Neural crest cell (in vitro differentiated cells): Measurements from ENCODE around the gene CAP1. TPM values are rescaled to one million over a fixed set of nuclear protein-coding genes. Genes with fewer than 3 reads are reported as not detected.

ENCODE experiments used
- DNase-seq: peaks from one replicate; pipeline ENCODE4 v3.0.0; 2021; ENCODE audit warnings: low read depth, mixed read lengths, low spot score
- H3K27ac Mint-ChIP-seq: one replicate; pipeline ENCODE4 v1.8.0; 2021; ENCODE audit warnings: mild to moderate bottlenecking, mixed read lengths; ENCODE audit not compliant: unreplicated experiment
- H3K27me3 Mint-ChIP-seq: 2 replicates; pipeline ENCODE4 v1.8.0; 2021; ENCODE audit warnings: low read depth, mild to moderate bottlenecking, mixed read lengths
- H3K36me3 Mint-ChIP-seq: 2 replicates; pipeline ENCODE4 v1.8.0; 2021; ENCODE audit warnings: low read depth, mild to moderate bottlenecking, mixed read lengths
- H3K4me1 Mint-ChIP-seq: 2 replicates; pipeline ENCODE4 v1.8.0; 2021; ENCODE audit warnings: mixed read lengths
- H3K4me3 Mint-ChIP-seq: one replicate; pipeline ENCODE4 v1.8.0; 2021; ENCODE audit warnings: mild to moderate bottlenecking, mixed read lengths
- H3K9me3 Mint-ChIP-seq: 2 replicates; pipeline ENCODE4 v1.8.0; 2021; ENCODE audit warnings: mixed read lengths
- total RNA-seq: library from RNA; stranded (reverse); gene quantifications from 2 replicates; pipeline ENCODE4 v1.2.1, GENCODE V29; 2021
- TF ChIP-seq, protein P1 (sequence below): fragments of 200-600 bp; sonication (generic); conservative IDR thresholded peaks from 2 replicates; pipeline ENCODE4 v1.5.0; 2021; ENCODE audit warnings: antibody characterized with exemption, mild to moderate bottlenecking

CAP1 gene
- total RNA-seq, 1 donor from 2014 or later: 213 TPM

DNA sequence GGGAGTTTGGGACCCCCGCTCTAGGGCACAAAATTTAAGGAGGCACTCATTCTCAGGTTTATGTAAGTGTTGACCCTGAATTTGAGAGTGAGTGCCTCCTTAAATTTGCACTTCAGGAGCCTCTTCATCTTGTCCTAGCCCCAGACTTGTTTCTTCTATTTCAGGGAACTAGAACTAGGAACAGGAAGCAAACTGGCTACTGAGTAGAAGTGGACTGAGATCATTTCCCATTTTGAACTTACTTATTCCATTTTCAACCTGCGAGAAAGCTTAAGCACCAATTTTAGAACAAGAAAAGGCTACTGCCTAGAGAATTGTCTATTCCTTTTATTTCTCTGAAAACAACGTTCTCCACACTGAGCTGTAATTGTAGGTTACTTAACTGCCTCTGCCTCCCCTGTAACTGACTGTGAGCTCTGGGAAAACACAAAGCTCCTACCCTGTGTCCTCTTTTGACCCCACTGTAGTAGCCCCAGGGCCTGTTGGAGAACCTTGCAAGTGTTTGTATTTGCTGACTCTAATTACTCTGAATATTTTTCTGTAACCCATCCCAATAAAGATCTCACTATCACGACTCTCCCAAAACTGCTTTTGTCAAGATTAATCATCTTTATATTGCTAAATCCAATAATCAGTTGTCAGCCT is 54.1 kb downstream of the CAP1 start:
- Mint-ChIP-seq H3K27me3 (peaks cover 9% of the 10 kb centered on the region), H3K9me3 (no peaks in the 10 kb centered on the region), H3K4me1 (peaks cover 21% of the 10 kb centered on the region), H3K4me3 (no peak overlapping the region), H3K27ac (no peak overlapping the region), H3K36me3 (peaks cover 3% of the 10 kb centered on the region)
- no peak for DNase-seq
- TF ChIP-seq, protein P1, sequence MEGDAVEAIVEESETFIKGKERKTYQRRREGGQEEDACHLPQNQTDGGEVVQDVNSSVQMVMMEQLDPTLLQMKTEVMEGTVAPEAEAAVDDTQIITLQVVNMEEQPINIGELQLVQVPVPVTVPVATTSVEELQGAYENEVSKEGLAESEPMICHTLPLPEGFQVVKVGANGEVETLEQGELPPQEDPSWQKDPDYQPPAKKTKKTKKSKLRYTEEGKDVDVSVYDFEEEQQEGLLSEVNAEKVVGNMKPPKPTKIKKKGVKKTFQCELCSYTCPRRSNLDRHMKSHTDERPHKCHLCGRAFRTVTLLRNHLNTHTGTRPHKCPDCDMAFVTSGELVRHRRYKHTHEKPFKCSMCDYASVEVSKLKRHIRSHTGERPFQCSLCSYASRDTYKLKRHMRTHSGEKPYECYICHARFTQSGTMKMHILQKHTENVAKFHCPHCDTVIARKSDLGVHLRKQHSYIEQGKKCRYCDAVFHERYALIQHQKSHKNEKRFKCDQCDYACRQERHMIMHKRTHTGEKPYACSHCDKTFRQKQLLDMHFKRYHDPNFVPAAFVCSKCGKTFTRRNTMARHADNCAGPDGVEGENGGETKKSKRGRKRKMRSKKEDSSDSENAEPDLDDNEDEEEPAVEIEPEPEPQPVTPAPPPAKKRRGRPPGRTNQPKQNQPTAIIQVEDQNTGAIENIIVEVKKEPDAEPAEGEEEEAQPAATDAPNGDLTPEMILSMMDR: no peak

DNA sequence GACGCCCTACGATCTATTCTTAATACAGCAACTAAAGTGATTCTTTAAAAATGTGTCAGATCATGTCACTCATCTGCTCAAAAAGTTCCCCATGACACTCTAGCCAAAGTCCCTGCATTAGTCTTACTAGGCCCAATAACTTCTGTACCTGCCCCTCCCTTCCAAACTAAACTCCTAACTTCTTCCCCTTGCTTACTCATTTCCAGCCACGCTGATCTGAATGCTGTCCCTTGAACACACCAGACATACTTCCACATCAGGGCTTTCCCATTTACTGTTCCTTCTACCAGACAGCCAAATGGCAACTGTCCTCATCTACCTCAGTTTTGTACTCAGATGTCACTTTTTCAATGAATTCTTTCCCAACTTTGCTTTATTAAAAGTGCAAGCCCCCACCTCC is 55.3 kb downstream of the CAP1 start:
- Mint-ChIP-seq H3K4me3 (peak overlapping the region; percentile 15), H3K27me3 (peaks cover 19% of the 10 kb centered on the region), H3K27ac (no peak overlapping the region), H3K36me3 (no peaks in the 10 kb centered on the region), H3K4me1 (peaks cover 21% of the 10 kb centered on the region), H3K9me3 (no peaks in the 10 kb centered on the region)
- no peak for DNase-seq
- TF ChIP-seq, protein P1: no peak

DNA sequence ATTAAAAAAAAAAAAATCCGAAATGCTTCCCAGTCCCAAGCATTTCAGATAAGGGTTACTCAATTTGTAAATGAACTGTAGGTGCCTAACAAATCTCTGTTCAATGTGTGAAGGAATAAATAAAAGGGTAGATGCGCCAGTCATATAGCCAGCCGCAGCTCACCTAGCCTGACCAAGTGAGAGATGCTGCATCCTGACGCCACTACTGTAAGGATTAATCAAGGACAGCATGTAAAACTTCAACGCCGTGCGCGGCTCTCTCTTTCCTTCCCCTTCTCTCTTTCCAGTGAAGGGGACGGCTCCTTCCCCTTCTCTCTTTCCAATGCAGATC is 56.1 kb downstream of the CAP1 start:
- no peaks in the 10 kb centered on the region for H3K36me3 Mint-ChIP-seq
- DNase-seq: no peak
- TF ChIP-seq, protein P1: no peak

DNA sequence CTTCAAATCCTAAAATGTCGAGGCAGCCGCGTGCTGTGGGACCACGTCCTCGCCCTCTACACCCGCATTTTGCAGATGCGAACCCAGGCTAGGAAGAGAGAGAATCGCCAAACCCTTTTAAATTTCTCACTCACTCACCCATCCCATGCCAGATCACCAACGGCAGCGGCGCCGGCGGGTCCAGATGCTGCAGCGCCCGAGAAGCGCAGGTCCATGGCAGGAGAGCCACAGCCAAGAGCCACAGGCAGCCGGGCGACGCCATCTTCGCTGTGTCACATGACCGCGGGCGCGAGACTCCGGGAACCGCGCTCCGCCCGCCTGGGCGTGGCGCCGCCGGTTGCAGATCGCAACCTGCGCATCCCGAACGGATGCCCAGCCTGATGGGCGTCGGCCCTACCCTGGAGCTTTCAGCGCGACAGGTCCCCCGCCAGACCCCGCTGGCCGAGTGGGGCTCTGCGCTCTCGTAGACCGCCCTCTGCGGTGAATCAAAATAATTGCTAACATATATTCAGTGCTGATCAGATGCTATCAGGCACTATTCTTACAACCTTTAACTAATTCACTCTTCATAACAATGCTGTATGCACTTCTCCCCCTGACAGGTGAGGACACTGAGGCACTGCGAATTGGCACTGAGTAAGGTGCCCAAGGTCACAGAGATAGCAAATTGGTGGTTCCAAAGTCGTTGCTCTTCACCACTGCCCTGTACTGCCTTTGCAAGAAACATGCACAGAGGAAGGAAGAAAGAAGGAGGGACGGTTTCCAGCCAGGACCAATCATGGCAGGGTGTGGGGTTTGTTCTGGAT is 56.7 kb downstream of the CAP1 start, which contains the start of gene PPT1:
PPT1 (minus strand) TSS at position 276 of the 806 bp plus-strand sequence; CDS start at position 262, 14 bp downstream.
- TF ChIP-seq, protein P1: no peak
- Mint-ChIP-seq H3K4me3 (peak within 1 kb of the TSS; percentile 97), H3K9me3 (peaks cover 3% of the 10 kb centered on the region), H3K27me3 (peaks cover 29% of the 10 kb centered on the region), H3K4me1 (peaks cover 21% of the 10 kb centered on the region), H3K36me3 (peaks cover under 1% of the 10 kb centered on the region), H3K27ac (peak within 1 kb of the TSS; percentile 98)
- DNase-seq: peak; percentile 69

More for the DNA sequence above, 56.1 kb downstream of the CAP1 start:
- no peaks in the 10 kb centered on the region for H3K9me3 Mint-ChIP-seq
- peaks cover 21% of the 10 kb centered on the region for H3K4me1 Mint-ChIP-seq
- peaks cover 24% of the 10 kb centered on the region for H3K27me3 Mint-ChIP-seq
- peak overlapping the region; percentile 97 for H3K4me3 Mint-ChIP-seq
- peak overlapping the region; percentile 98 for H3K27ac Mint-ChIP-seq

DNA sequence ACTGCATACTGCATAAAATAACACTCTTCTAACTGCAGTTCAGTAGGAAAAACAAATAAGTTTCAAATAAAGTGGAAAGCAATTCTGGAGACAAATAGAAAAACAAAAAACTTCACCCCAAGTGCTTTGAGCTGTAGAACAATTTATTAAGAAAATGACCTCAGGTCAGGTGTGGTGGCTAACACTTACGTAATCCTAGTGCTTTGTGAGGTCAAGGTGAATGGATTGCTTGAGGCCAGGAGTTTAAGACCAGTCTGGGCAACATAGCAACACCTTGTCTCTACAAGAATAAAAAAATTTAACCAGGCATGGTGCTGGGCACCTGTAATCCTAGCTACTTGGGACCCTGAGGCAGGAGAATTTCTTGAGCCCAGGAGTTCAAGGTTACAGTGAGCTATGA is 61.5 kb downstream of the CAP1 start:
- TF ChIP-seq, protein P1: no peak
- Mint-ChIP-seq H3K27me3 (peaks cover 51% of the 10 kb centered on the region), H3K4me1 (peaks cover 5% of the 10 kb centered on the region), H3K36me3 (peaks cover 3% of the 10 kb centered on the region), H3K27ac (no peak overlapping the region), H3K9me3 (peaks cover 5% of the 10 kb centered on the region), H3K4me3 (no peak overlapping the region)
- no peak for DNase-seq
